CD4-positive, alpha-beta T cell treated with Interleukin-4 for 1 hour (primary cell): ENCODE measurements around the gene SCYGR3.
A peak's percentile ranks its signal among the peaks of the same experiment; 100 is the strongest.
"Not testable (repeated sequence)": the region's sequence is repeated elsewhere in the genome, so short reads cannot be mapped to it uniquely, and the experiment has no call there.

Source experiments
- DNase-seq, 2 donors: peaks; one replicate each; pipeline ENCODE4 v3.0.0-alpha.2; 2020 to 2022

Gene SCYGR3

DNA sequence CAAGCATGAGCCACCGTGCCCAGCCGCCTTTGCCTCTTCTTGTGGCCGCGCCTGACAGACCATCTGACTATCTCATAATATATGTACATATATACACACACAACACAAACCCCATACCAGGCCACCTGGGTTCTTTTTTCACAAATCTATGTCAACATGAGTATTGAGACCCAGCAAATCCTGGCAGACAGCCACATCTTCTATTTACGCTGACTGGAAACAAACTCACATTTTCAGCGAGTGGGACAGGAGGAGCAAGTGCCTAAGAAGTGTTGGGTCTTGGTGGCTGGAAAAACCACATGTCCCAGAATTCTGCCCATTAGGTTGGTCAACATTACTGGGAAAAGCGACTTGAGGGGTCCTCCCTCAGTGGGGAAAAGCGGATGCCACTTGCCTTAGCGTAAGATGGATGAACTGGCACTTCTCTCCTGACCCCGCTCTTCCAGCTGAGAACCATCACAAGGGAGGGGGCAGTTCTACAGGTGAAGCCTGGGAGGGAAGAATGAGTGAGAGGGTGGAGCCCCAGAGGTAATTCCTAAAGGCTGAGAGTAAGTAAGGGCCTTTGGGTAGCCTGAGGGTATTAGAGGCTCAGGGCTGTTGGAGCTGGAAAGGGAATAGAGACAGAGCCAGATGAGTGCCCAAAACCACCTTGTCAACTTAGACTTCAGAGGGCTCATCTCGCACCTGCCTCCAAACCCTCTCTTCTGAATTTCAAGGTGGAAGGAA is 1.9 kb downstream of the SCYGR3 start:
- no peak for DNase-seq

DNA sequence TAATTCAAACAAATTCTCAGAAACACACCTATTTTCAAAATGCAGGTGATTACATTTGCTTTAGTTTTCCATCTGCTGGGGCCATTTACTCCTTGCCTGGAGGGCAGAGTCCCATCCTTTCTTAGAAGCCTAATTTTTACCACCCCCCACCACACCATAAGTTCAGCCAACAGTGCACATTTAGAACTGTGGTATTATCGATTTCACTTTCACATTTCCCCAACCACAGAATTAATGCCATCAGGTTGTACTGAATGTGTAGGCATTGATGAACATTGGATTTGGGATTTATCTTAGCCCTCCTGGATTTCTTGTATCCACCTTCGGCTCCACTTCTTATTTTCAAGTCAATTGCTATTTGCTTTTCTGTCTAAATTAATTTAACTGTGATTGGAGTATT is 4.5 kb downstream of the SCYGR3 start:
- DNase-seq = no peak

DNA sequence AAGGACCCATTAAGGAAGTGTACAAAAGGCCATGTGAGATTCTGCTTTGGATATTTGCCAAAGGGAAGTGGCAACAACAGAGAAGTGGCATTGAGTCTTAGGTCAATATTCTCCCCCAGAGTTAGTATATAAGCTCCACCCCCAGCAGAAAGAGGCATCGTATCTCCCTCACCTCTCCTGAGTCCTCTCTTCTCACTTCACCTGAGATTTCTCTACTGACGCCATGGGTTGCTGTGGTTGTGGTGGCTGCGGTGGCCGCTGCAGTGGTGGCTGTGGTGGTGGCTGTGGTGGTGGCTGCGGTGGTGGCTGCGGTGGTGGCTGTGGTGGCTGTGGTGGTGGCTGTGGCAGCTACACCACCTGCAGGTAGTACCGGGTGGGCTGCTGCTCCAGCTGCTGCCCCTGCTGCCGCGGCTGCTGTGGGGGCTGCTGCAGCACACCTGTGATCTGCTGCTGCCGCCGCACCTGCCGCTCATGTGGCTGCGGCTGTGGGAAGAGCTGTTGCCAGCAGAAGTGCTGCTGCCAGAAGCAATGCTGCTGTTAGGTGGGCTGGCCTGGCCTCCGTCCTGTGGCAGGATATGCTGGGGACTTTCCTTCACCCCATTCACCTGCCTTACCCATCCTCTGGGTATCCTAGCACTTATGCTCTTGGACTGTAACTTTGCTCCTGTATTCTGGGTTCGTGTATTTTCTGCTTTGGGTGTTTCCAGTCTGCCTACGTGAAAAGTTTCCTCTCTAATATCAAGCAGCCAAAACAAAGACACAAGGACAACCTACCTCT is 5.9 kb downstream of the SCYGR3 start:
- peak; percentile 39 to 43 for DNase-seq

DNA sequence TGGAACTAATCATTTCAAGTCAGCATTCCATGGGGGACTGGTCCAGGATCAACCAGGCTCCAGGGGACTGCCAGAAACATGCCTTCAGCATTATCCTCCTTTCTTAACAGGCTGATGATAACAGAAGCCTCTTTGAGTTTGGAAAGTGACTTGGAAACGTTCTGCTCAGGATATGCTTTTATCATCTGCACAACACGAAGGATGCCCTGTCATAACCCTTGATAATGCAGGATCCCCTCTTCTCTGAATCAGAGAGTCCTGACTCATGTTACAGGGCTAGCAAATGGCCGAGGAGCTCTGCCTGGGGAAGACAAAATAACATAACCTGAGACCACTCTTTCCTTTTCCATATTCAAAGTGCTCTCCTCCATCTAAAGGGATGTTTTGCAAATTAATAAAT is 6.7 kb downstream of the SCYGR3 start:
- no peak for DNase-seq

DNA sequence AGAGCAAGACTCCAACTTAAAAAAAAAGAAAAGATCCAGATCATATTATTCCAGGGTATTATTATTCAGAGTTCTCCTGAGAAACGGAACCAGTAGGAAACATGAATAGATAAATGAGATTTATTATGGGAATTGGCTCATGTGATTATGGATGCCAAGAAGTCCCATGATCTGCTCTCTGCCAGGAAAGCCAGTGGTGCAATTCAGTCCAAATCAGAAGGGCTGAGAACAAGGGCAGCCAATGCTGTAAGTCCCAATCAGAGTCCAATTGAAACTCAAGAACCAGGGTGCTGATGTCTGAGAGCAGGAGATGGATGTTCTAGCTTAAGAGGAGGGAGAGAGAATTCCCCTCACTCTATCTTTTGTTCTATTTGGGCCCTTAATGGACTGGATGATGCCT is 8.2 kb downstream of the SCYGR3 start:
- no peak for DNase-seq

DNA sequence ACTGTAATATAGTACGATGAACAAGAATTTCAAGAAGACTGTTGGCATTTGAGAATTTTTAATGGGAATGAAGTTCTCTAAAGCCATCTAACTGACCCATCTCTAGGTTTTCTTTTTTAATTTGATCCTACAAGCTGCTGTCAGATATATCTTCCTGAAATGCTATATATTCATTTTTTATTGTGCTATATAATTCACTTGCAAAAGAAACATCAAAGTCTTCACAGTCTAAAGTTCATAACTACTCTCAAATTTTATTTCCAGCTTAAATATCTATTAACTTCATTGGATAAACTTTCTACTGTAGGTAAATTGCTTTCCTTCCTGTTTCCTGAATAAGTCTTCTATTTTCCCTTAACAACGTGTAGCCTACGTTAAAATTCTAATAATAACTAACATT is 12.3 kb downstream of the SCYGR3 start:
- DNase-seq = no peak

DNA sequence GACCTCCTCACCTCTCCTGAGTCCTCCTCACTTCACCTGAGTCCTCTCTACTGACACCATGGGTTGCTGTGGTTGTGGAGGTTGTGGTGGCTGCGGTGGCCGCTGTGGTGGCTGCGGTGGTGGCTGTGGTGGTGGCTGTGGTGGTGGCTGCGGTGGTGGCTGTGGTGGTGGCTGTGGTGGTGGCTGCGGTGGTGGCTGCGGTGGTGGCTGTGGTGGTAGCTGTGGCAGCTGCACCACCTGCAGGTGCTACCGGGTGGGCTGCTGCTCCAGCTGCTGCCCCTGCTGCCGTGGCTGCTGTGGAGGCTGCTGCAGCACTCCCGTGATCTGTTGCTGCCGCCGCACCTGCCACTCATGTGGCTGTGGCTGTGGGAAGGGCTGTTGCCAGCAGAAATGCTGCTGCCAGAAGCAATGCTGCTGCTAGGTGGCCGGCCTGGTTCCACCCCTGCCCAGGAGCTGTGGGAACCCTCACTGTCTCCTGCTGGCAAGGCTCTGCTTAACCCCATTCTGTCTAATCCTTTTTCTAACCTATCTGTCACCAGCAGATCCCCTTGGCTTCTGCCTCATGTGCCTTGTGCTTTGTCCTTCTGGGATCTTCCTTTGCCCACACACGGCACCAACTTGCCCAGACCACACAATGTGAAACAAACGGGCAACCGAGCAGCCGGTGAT is 15.7 kb downstream of the SCYGR3 start, which contains the start of gene SCYGR2:
Gene SCYGR2, plus strand, starts transcription at position 59 of the 669 bp plus-strand sequence. Its CDS starts 0 bp downstream, at position 59.
- not testable (repeated sequence) for DNase-seq

DNA sequence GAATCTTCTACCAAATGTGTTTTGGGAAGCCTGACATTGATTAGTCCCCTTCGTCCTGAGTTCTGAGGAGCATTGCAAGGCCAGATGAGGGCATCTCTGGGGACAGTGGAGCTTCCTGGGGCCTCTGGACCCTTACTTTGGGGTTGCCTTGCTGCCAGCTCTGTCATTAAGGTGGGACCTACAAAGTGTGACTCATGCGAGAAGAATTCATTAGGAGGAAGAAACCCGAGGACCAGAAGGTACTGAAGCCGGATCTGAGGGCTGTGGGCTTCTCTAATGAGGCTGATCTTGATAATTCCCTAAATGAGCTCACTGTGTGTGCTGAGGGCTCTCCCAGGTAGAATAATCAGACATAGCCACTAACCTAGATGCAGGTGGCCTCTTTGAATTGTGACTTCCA is 16.6 kb downstream of the SCYGR3 start:
- DNase-seq = no peak

DNA sequence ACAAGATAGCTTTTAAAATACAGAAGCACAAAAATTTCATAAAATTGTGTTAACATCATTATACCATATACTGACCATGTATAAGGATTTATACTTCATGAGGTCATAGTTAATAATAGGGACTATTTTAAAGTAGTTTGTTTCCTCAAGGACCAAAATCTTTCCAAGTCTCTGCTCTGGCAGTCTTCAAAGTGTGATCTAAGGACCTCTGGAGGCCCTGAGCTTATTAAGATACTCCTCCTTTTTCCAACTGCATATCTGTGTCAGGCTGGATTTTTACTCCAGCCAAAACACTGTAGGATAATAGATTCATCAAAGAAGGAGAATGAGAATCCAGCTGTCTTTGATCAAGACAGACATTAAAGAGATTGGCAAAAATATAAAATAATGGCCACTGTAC is 17.6 kb downstream of the SCYGR3 start:
- no peak for DNase-seq

DNA sequence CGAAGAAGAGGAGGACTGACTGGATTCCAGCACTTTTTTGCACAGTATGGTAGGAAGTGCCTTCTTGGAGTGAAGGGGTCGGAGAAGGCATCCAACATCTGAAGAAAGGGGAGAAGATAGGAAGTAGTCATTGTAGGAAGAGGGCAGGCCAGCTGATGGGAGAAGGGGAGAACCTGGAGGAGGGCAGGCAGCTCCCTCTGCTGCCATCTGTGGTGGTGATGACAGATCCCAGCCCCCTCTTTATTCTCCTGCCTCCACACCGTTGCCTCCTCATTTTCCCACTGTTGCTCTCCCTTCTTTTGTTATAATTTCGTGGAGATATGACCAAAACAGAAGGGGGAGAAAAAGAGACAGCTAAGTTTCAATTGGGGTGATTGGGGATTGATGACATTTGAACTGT is 18.8 kb downstream of the SCYGR3 start:
- DNase-seq = no peak

DNA sequence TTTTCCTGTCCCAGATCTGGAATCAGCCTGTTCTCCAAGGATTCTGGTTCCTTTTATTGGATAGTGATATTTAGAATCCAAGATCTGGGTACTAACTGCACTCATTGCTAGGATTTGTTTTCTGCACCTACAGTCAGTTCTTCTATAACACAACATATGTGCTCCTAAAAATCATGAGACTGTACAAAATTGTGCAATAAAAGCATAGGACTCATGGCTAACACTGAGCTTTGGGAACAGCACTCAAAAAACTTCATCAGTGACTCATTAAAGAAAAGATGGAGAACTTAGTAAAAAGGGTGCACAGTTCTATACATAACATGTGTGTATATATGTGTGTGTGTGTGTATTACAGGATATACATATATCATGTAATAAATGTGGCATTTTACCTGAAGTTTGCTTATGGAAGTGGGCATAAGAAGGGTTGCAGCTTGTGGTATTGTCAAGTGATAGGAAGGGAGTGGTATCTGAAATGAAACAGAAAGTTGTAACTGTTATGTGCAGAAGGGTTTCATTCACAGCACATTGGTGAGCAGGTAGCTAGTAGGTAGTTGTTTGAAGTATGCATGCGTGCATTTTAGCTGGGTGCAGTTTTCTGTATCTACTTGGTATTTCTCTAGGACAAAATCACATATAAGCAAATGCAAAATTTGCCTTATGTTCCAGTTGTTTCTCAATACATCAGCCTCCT is 21.8 kb downstream of the SCYGR3 start:
- no peak for DNase-seq

DNA sequence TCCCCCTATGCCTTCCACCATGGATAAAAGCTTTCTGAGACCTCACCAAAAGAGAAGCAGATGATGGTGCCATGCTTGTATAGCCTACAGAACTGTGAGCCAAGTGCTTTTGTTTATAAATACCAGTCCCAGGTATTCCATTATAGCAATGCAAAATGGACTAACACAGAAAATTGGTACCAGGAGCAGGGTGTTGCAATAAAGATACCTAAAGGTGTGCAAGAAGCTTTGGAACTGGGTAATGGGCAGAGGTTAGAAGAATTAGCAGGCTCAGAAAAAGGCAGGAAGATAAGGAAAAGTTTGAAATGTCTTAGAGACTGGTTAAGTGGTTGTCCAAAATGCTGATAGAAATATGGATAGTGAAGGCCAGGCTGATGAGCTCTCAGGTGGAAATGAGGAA is 32.3 kb downstream of the SCYGR3 start:
- DNase-seq = no peak

DNA sequence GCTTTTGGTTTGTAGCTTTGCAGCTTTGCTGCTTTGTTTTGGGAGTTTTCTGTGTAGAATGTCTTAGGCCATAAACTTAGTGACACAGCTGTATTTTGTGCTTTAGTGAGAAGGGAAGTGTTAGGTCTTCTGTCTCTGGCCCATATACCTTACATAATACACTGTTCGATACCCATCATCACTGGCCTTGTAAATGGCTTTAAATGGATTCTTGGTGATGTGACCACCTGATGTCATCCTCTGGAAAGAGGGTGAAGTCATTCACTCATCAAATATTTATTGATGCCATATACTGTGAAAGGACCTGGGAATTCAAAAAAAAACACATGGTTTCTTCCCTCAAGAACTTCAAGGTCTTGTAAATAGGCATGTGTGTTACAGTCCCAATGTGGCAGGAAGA is 34.8 kb downstream of the SCYGR3 start:
- no peak for DNase-seq

DNA sequence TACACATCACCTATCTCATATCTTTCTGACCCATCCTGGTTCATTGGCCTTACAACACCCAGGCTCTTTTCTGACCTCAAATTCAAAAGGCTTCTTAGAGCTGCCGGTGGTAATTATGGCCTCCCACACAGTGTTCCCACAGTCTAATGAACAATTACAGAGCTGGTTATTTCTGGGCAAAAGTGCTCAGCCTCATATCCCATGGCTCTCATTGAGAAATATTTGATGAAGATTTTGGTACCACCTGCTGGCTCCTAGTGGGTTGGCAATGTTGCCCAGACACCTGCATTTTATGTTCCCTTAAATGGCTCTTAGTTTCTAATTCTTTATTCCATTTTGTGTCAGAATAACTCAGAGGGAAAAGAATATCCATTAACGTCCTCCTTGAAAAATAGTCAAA is 36.0 kb downstream of the SCYGR3 start:
- no peak for DNase-seq

DNA sequence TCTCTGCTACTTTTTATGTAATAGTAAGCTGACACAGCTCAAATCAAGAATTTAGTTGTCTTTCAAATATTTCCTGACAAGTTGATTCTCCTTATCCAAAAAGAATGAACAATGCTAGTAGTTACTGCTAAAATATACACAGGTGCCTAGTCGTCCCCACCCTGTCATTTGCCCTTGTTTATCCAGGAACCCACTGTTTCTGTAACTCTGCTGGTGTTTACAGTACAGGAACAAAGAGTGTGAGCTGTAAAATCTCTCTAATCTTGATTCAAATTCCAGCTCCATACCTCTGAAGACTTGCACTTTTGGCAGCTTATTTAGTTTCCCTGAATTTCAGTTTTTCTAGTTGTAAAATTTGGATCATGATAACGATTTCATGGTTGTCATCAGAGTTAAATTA is 37.1 kb downstream of the SCYGR3 start:
- no peak for DNase-seq

DNA sequence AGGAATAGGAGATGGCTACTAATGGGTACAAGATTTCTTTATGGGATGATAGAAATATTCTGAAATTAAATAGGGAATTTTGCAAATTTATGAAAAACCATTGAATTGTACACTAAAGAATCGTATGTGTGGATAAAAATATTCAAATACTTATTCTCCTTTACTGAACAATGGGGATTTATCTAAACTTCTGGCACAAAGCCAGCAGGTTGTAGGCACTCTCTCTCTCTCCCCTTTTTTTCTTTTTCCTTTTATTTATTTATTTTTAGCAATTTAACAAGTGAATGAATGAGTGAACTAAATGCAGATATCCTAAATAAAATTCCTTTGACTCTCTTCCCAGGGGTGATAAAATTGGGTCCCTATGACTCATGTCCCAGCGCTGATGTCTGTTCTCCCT is 37.8 kb downstream of the SCYGR3 start:
- DNase-seq = no peak

DNA sequence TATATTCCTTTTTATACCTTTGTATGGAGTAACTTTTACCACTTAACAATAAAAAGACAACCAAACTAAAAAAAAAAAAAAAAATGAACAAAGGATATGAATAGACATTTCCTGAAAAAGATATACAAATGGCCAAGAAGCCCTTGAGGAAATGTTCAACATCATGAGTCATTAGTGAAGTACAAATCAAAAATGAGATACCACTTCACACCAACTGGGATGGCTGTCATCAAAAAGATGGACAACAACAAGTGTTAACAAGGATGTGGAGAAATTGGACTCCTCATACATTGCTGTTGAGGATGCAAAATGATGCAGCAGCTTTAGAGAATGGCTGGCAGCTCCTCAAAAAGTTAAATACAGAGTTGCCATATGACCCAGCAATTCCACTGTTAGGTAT is 38.5 kb downstream of the SCYGR3 start:
- DNase-seq = no peak

DNA sequence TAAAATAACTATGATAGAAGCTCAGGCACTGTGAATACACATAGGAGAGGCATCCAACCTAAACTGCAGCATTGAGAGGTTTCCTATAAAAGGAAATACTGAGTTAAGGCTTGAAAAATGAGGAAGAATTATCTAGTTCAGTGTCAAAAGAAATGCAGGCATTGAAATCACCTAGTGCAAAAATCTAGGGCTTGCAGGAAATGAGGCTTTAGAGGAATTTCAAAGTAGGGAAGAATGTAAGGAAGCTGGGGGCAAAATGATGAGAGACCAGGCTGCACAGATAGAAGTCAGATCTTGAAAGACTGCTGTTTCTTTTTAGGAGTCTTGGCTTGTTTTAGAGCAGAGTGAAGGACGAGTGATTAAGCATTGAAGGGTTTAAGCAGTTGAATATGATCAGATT is 44.0 kb downstream of the SCYGR3 start:
- no peak for DNase-seq

DNA sequence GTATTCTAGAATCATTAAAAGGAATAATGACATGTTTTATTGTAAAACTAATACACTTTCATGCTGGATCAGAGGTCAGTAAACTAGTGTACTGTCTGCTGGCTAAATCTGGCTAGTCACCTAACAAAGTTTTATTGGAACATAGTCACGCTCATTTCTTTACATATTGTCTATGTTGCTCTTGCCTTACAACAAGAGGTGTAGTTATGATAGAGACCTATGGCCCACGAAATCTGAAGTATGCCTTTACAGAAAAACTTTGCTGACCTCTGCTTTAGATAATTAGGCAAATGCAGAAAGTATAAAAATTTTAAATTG is 45.8 kb downstream of the SCYGR3 start:
- no peak for DNase-seq

DNA sequence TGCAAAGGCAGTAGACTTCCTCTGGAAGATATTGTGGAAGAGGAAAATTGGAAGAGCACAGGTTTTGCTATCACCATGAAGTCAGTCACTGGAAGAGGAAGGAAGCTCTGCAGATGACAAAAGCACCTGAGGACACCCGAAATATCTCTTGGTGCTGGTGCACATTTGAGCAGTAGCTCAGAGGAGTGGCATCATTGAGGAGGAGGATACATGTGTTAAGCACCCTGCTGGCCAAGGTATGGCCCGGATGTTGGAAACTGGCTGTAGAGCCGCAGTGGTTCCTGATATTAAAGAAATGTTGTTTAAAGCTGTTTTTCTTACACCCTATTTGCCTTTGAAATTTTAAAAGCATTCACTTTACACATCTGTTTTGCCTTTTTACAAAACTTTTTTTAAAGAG is 48.6 kb downstream of the SCYGR3 start:
- no peak for DNase-seq

DNA sequence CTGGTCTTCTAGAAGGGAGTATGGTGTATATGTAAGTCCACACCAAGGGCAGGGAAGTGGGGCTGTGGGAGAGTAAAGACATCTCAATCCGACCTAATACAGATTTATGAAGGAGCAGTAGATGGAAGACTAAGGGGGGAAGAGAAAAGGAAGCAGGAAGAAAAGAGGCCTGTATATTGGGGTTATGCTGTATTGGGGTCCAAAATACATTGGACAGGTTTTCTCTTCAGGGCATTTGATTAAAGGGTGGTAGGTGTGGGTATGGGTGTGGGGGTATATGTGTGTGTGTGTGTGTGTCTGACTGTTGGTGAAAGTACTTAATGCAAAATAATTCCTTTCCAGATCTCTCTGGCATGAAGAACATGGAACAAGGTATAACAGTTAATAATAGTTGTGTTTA is 49.6 kb downstream of the SCYGR3 start:
- no peak for DNase-seq
